Heart left ventricle (tissue), 16 donors: Measurements from ENCODE around the gene MET. TPM values are rescaled to one million over a fixed set of nuclear protein-coding genes. Genes with fewer than 3 reads are reported as not detected.

Source experiments
- ATAC-seq, 4 donors: fragments of 200-7000 bp; cut with Tn5 transposase; one replicate each; pipeline ENCODE4 v1.9.1; 2020 to 2022; ENCODE audit warnings: moderate library complexity in 4 of 4, mild to moderate bottlenecking in 3 of 4, moderate number of reproducible peaks in 1 of 4
- DNase-seq, 5 donors: peaks; one replicate each; pipeline ENCODE4 v3.0.0-alpha.2; 2020
- H3K27ac ChIP-seq, 12 donors: fragments of 200-600 bp; sonication (generic) in 4 of 12; one replicate each; pipeline versions ENCODE4 v1.5.0 to v1.8.0; 2016 to 2022; ENCODE audit warnings: mild to moderate bottlenecking in 2 of 12
- H3K27me3 ChIP-seq, 9 donors: fragments of 200-600 bp; sonication (generic) in 2 of 9; one replicate each; pipeline versions ENCODE4 v1.5.1 to v1.8.0; 2016 to 2022; ENCODE audit warnings: mild to moderate bottlenecking in 3 of 9
- H3K36me3 ChIP-seq, 9 donors: fragments of 200-600 bp; sonication (generic) in 2 of 9; one replicate each; pipeline versions ENCODE4 v1.5.0 to v1.8.0; 2018 to 2022; ENCODE audit warnings: mild to moderate bottlenecking in 2 of 9
- H3K4me1 ChIP-seq, 12 donors: fragments of 200-600 bp; sonication (generic) in 4 of 12; one replicate each; pipeline versions ENCODE4 v1.5.0 to v1.8.0; 2016 to 2022; ENCODE audit warnings: mild to moderate bottlenecking in 3 of 12
- H3K4me3 ChIP-seq, 12 donors: fragments of 200-600 bp; sonication (generic) in 4 of 12; one replicate each; pipeline versions ENCODE4 v1.5.0 to v1.8.0; 2017 to 2022; ENCODE audit warnings: mild to moderate bottlenecking in 9 of 12, moderate library complexity in 4 of 12
- H3K9me3 ChIP-seq, 12 donors: fragments of 200-600 bp; sonication (generic) in 4 of 12; one replicate each; pipeline versions ENCODE4 v1.5.0 to v1.8.0; 2016 to 2022; ENCODE audit warnings: mild to moderate bottlenecking in 1 of 12
- CTCF ChIP-seq, 12 donors: fragments of 200-600 bp; sonication (generic) in 4 of 12; IDR thresholded peaks; one replicate each; pipeline versions ENCODE4 v1.5.0 to v1.8.0; 2018 to 2022; ENCODE audit warnings: antibody characterized with exemption in 12 of 12, mild to moderate bottlenecking in 5 of 12
- POLR2A ChIP-seq, 2 donors: fragments of 450-650 bp; IDR thresholded peaks; one replicate each; pipeline ENCODE4 v1.6.1; 2017; ENCODE audit warnings: antibody characterized with exemption in 2 of 2, mild to moderate bottlenecking in 2 of 2, moderate library complexity in 2 of 2
- WGBS, 4 donors: extraction: QIAGEN DNeasy Blood & Tissue Kit in 2 of 4; methylation state at CpG; one replicate each; pipeline versions ENCODE4 v1.1.5 to v1.1.7; 2013 to 2018; 5-methylcytosine and 5-hydroxymethylcytosine counted together
- intact Hi-C, 10 donors: fragments of 100-400 bp; cut with DNase I; formaldehyde crosslinking; loops; one replicate each; pipeline versions ENCODE4 v1.11.1 to v1.14.2; 2022
- polyA plus RNA-seq, 2 donors: library from polyadenylated mRNA; stranded (reverse); fragments of 200-250 nt; gene quantifications; one replicate each; pipeline ENCODE4 v1.2.3, GENCODE V29; 2013
- total RNA-seq, 9 donors: library from RNA; depleted of rRNA in 2 of 9; stranded (reverse); fragments of >200 nt in 2 of 9; fragmentation: NEBNext Ultra II Directional in 3 of 9; extraction: Animal tissue kit (Norgen Biotek cat#: 25700) in 3 of 9; gene quantifications; one replicate each; pipeline versions ENCODE4 v1.1.0 to v1.2.4, GENCODE V29; 2016 to 2023
- donor health status: ischemic (EF 13 %, LVEDD 7.1; RV severe dilation, severe dysfunction).
- donor health status: healthy with polysubstance abuse.
- donor health status: DM: no; HTN: yes; CAD: no.
- donor health status: DM: no; HTN: no; CAD: no.
- donor health status: ischemic (EF 25% LVEDD 6.9; RV normal size, moderate dysfunction).
- donor health status: ischemic (EF 25% LVEDD 5.7; RV mildly dilated, moderate dysfunction).
- donor health status: healthy.
- donor health status: DM: yes; HTN: yes; CAD: no.
- donor health status: ischemic (EF 35%, LVEDD 5.7; RV mildly dilated, moderate dysfunction).
- donor health status: nonischemic (EF 11% LVEDD 7.7; RV severe dilation, severe dysfunction).
- donor health status: DM: yes; HTN: yes; CAD: no.
- donor health status: PGD.
- donor health status: ischemic (EF 29% LVEDD 5.4; RV normal size, mild dysfunction).
- donor health status: nonischemic (EF 23%, LVEDD 6.1; RV moderate dilation, normal function).

The MET gene
- total and polyA plus RNA-seq, 11 donors, result 2.4 to 29.7 (median 14.3) TPM

- Histone ChIP-seq H3K9me3 (no peaks in the 10 kb centered on the region), H3K4me1 (peaks cover 0 to 17% (median 6%) of the 10 kb centered on the region in 12 donors), H3K27ac (no peak overlapping the region), H3K4me3 (no peak overlapping the region), H3K27me3 (no peaks in the 10 kb centered on the region), H3K36me3 (no peaks in the 10 kb centered on the region)
- no peak for ATAC-seq
- intact Hi-C loops, result no loop called here
- TF ChIP-seq CTCF (IDR thresholded peaks at IDR 0.05) (no peak), POLR2A (IDR thresholded peaks at IDR 0.05) (no peak)
- DNase-seq, result no peak
- WGBS, 4 donors, result 89 to 95% (median 91%) methylated on average over 9 of the region's 9 CpGs
Observed at GRCh38 chr7:116730097-116731022, 58.4 kb downstream of the MET start.

DNA sequence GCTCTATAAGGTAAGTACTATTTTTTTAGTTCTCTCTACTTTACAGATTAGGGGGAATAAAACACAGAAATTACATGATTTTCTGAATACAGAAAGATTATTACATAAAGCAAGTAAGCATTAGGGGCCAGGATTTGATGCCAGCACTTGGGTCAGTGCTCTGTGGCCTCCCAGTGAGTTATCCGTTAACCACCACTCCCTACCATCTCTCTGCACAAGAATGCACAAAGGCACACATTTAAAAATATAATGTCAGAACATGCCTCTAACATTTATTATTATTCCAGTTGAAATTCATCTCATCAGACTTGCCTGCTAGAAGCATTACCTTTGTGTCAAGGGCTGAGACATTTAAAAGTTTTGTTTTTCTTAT is 59.0 kb downstream of the MET start:
- DNase-seq (no peak), ATAC-seq (no peak)
- Histone ChIP-seq H3K27ac (no peak overlapping the region), H3K27me3 (no peaks in the 10 kb centered on the region), H3K4me1 (peaks cover 0 to 17% (median 6%) of the 10 kb centered on the region in 12 donors), H3K4me3 (no peak overlapping the region), H3K36me3 (no peaks in the 10 kb centered on the region), H3K9me3 (no peaks in the 10 kb centered on the region)
- WGBS, 4 donors, result 81 to 93% (median 93%) methylated on average over 1 of the region's 1 CpG
- intact Hi-C loops, result no loop called here
- TF ChIP-seq POLR2A (IDR thresholded peaks at IDR 0.05) (no peak), CTCF (IDR thresholded peaks at IDR 0.05) (no peak)

DNA sequence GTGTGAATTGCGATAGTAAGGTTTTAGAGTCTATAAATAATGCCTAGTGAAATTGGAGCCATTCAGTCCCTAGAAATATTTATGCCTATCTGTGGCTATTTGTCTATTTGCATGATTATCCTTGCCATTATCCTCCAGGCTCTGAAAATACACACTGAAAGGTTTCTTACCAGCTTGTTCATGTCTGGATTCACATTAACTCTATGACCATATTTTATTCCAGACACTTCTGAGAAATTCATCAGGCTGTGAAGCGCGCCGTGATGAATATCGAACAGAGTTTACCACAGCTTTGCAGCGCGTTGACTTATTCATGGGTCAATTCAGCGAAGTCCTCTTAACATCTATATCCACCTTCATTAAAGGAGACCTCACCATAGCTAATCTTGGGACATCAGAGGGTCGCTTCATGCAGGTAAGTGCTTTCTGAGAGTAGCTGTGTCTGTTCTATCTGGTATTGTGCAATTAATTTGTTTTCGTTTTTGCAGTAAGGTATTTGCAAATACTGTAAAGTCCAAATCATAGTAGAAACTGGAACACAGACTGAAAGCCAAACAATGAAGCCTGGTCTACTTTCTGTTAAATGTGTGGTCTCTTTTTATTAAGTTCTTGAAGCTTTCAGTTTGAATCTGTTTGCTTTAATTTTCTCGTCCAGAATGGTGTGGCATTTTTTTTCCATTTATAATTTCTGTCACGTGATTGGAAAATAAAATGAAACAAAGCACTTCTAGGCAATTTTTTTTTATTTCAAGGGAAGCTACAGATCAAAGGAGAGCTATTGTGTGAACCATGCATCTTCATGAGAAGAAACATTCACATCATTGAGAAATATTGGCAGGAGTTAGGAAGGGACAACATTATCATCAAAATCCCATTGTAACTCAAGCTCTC is 59.7 kb downstream of the MET start:
- 89 to 95% (median 92%) methylated on average over 12 of the region's 12 CpGs for WGBS, 4 donors

More for the DNA sequence above, 59.7 kb downstream of the MET start:
- Histone ChIP-seq H3K4me1 (peaks cover 0 to 14% (median 6%) of the 10 kb centered on the region in 12 donors), H3K4me3 (no peak overlapping the region), H3K27me3 (no peaks in the 10 kb centered on the region), H3K36me3 (no peaks in the 10 kb centered on the region), H3K9me3 (no peaks in the 10 kb centered on the region), H3K27ac (no peak overlapping the region)
- ATAC-seq (no peak), DNase-seq (no peak)
- TF ChIP-seq POLR2A (IDR thresholded peaks at IDR 0.05) (no peak), CTCF (IDR thresholded peaks at IDR 0.05) (no peak)
- intact Hi-C loops, result no loop called here
